GM06990 (cell line): ENCODE results near the gene BICC1.

Source experiments
- DNase-seq: peaks from one replicate; pipeline ENCODE4 v3.0.0-alpha.2; 2011; ENCODE audit not compliant: insufficient read length; ENCODE audit errors: extremely low read depth
- H3K27me3 ChIP-seq: replicated peaks from 2 replicates; pipeline ENCODE4 v1.6.0; 2011; ENCODE audit warnings: low read length; ENCODE audit not compliant: control insufficient read depth, insufficient read depth
- H3K36me3 ChIP-seq: 2 replicates; pipeline ENCODE4 v1.5.1; 2011; ENCODE audit warnings: low read length; ENCODE audit not compliant: control insufficient read depth, insufficient read depth
- H3K4me3 ChIP-seq: replicated peaks from 2 replicates; pipeline ENCODE4 v1.5.1; 2011; ENCODE audit warnings: low read depth, mild to moderate bottlenecking, control low read depth, low read length
- CTCF ChIP-seq: IDR thresholded peaks from 2 replicates; pipeline ENCODE4 v1.5.1; 2011; ENCODE audit warnings: low read length, control low read depth, mild to moderate bottlenecking, inconsistent platforms; ENCODE audit not compliant: insufficient read depth, poor library complexity, severe bottlenecking

BICC1 gene

DNA sequence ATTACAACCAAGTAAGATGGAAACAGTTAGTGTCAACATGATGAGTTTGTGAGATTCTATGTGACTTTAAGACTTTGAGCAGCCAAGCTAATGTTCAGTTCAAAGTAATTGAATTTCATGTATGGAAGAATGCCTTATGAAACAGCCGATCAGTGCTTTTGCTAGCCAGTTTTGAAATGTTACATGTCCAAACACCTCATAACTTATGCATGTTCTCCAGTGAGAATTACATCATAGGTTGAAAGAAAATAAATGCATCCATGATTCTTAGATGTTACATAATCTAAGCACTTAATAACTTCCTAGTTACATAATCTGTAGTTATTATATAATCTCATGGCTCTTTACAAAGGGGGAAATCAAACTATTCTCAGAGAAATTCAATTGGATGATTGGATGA, 211.3 kb downstream of the BICC1 start:
- no peak for DNase-seq
- no peaks in the 10 kb centered on the region for H3K36me3 ChIP-seq
- H3K4me3 ChIP-seq: no peak overlapping the region
- no peaks in the 10 kb centered on the region for H3K27me3 ChIP-seq
- no peak for TF ChIP-seq CTCF

- Histone ChIP-seq H3K36me3 (no peaks in the 10 kb centered on the region), H3K27me3 (no peaks in the 10 kb centered on the region), H3K4me3 (no peak overlapping the region)
- TF ChIP-seq CTCF: no peak
- DNase-seq: no peak
Measured at GRCh38 chr10:58724781-58725180, 212.1 kb downstream of the BICC1 start.

- DNase-seq: no peak
- Histone ChIP-seq H3K4me3 (no peak overlapping the region), H3K27me3 (no peaks in the 10 kb centered on the region), H3K36me3 (no peaks in the 10 kb centered on the region)
- no peak for TF ChIP-seq CTCF
Measured at GRCh38 chr10:58725901-58726300, 213.2 kb downstream of the BICC1 start.

- no peak for TF ChIP-seq CTCF
- no peak for DNase-seq
- no peaks in the 10 kb centered on the region for H3K36me3 ChIP-seq
- H3K27me3 ChIP-seq: no peaks in the 10 kb centered on the region
- H3K4me3 ChIP-seq: no peak overlapping the region
Measured at GRCh38 chr10:58727633-58728032, 215.0 kb downstream of the BICC1 start.

- TF ChIP-seq CTCF: no peak
- Histone ChIP-seq H3K4me3 (no peak overlapping the region), H3K27me3 (no peaks in the 10 kb centered on the region), H3K36me3 (no peaks in the 10 kb centered on the region)
- no peak for DNase-seq
Measured at GRCh38 chr10:58731276-58731675, 218.6 kb downstream of the BICC1 start.

DNA sequence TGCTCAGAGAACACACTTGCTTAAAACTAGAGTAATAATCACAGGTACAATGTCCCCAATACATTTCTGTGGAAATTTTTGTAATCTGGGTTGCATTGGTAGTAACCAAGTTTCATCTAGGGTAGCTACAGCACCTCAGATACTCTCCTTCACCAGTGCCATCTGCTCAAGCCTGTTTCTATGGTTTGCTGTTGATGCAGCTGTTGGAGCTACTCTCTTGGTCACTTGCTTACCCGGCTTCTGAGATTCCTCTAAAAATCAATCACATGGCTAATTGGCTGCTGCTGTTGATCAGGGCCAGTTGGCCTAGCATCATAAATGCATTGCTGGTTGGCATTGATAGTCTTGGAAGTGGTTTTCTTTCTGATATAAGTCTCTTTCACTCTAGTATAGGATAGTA, 220.8 kb downstream of the BICC1 start:
- Histone ChIP-seq H3K27me3 (no peaks in the 10 kb centered on the region), H3K36me3 (no peaks in the 10 kb centered on the region)
- TF ChIP-seq CTCF: no peak

More for the DNA sequence above, 220.8 kb downstream of the BICC1 start:
- no peak overlapping the region for H3K4me3 ChIP-seq
- DNase-seq: no peak
